Stimulated activated naive CD4-positive, alpha-beta T cell treated with Interleukin-2 at 50 U/mL for 16 hours (primary cell): ENCODE results near the gene BRD2.

Source experiments
- DNase-seq: peaks from one replicate; lab custom pipeline; 2025; lab: John Stamatoyannopoulos, UW

Gene BRD2

GRCh38 chr6:33029328-33030184, 61.2 kb downstream of the BRD2 start:
- DNase-seq, result no peak

GRCh38 chr6:33030245-33030644, 61.9 kb downstream of the BRD2 start:
- DNase-seq, result no peak
